ENCODE results near the gene CDH4. TPM values are rescaled to one million over a fixed set of nuclear protein-coding genes. Genes with fewer than 3 reads are reported as not detected.
A peak's percentile ranks its signal among the peaks of the same experiment; 100 is the strongest.

Gene CDH4
- total RNA-seq, 1 experiment from 2014 or later, result 0.12 TPM

DNA sequence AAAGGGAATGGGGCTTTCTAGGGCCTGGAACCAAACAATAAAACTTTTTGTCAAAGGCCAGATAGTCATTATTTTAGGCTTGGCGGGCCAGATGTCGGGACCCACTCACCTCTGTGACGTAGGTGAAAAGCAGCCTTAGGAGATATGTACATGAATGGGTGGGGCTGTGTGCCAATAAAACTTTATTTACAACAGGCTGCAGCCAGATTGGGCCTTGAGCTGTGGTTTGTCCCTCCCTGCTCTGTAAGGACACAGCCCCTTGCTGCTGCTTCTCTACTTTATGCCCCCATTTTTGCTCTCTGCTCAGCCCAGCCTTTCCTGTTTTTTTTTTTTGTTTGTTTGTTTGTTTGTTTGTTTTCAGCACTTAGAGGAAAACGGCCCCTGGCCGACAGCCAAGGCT, 32.7 kb downstream of the CDH4 start:
- no peak for DNase-seq (ENCODE audit: low read depth)

DNA sequence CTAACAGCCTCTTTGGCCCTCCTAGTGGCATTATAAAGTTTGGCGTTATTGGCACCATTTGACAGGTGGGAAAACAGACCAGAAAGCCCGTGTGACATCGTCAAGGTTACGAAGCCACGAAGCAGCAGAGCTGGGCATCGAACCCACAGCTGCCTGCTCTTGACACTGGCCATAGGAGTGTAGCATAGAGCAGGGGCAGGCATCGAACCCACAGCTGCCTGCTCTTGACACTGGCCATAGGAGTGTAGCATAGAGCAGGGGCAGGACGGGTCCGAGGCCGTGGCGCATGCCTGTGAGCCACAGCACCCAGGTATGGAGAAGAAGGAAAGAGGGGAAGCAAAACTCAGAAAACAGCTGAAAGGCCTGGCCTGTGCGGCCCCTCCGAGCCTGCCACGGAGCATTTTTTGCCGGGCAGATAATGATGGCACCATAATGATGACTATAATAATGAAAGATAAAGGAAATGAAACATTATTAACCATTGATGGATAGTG, 33.1 kb downstream of the CDH4 start:
- DNase-seq (ENCODE audit: low read depth), result no peak

DNA sequence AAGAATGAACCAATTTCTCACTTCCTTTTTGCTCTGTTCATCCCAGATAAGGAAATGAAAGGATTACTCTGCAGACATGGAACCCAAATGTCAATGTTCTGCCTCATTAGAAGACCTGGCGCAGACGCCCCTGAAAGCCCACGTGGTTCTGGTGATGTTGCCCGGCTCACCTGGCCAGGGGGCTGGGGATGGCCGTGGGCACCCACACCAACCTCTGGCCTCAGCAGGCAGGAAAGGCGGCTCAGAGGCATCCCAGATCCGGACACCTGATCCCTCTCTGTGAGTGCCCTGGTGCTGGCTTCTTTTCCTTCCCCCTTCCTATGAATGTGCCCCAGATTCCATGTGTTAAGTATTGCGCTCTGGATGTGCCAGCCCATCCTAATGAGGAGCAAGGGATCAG, 33.6 kb downstream of the CDH4 start:
- DNase-seq (ENCODE audit: low read depth), result no peak

DNA sequence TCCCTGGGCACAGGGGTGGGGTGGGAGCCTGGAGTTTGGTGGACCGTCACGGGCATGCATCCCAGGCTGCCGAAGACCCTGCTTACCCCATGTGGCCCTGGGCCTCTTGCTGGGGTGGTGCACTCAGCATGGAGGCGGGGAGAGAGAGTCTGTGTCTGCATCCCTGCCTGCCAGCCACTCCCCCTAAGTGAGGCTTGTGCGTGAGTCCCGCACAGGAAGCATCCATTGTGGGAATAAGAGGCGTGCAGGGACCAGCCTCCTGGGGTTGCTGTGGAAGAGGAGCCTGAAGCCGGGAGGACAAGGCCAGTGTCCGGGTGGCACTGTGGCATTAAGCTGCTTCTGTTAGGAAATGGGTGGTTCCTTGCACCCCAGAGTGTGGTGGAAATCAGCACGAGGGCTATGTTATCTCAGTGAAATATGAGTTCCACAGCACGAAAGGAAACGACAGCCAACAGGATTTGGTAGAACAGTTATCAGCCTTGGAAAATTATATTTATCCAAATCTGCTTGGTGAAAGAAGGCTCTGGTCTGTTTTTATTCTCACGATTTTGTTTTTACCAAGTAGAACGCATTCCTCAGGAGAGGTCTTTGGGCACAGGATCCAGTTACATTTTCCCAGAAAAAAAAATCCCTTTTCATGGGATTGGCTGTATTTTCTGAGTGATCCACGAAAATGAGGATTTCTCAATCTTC, 35.7 kb downstream of the CDH4 start:
- no peak for DNase-seq (ENCODE audit: low read depth)

DNA sequence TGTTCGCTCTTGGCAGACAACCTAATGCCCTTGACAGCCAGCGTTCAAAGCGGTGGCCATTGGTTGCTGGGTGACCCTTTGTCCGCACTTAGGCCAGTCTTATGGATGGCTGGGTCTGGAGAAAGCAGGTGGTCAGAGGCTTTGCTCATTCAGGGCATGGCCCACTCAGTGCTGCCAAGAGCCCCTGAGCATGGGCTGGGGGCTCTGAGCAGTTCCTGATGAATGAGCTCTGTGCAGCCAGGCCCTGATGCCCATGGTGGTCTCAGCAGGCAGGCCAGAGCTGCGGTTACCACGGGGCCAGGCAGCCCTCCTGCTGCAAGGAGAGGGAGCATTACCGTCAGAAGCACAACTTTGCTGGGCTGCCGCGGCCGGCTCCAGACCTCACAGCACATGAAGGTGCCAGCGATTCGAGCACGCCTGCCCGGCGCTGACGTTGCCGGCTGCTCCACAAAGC, 36.3 kb downstream of the CDH4 start:
- DNase-seq (ENCODE audit: low read depth), result no peak

DNA sequence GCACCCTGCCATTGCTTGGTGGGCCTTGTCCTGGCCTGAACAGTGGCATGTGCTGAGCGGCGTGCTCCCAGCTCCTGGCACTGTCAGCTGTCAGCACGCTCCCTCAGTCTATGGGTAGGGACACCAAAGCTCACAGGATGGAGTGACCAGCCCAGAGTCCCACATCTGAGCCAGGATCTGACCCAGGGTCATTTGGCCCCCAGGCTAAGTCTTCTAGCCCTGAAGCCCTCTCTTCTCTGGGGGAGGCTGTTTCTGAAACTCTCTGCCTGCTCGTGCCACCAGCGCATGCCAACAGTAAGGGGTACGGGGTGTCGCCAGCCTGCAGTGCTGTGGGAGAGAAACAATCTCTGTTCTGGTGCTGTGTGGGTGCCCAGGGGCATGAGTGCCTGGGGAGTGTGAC, 37.1 kb downstream of the CDH4 start:
- DNase-seq (ENCODE audit: low read depth), result no peak

DNA sequence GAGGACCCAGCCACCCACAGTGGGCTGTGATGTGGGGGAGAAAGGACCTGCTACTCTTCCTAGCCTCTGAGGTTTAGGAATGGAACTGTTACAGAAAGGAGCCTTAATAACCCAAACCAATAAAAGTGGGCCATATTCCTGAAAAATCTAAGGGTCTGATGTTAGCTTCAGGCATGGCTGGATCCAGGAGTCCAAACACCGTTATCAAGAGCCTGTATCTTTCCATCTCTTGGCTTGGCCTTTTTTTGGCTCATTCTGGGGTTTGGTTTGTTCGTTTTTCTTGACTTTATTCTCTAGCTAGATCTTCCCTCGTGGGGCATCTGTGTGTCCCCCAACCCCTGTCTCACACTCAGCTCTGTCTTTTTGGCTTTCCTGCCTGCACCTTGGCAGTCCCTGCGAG, 38.7 kb downstream of the CDH4 start:
- DNase-seq (ENCODE audit: low read depth), result no peak

DNA sequence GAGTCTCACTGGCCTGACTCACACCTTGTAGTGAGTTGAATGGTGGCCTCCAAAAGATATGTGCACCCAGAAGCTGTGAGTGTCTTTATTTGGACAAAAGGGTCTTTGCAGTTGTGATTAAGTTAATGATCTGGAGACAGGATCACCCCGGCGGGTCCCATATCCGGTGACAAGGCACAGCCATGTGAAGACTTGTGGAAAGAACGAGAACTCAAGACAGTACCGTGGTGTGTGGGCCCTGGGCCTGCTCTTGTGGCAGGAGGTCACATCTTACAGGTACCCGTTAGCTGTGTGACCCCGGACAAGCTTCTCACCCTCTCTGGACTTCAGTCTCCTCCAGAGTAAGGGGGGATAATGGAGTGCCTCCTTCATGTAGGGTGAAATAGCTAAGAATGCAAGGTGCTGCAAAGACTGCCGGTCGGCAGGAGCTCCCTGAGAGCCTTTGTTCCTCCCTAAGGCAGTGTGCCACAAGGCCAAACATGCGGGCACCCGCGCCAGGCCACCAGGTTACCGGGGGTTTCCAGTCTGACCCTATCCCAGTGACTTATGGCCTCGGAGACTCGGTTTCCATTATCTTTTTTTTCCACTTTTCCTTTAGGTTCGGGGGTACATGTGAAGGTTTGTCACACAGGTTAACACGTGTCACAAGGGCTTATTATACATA, 39.2 kb downstream of the CDH4 start:
- no peak for DNase-seq (ENCODE audit: low read depth)

DNA sequence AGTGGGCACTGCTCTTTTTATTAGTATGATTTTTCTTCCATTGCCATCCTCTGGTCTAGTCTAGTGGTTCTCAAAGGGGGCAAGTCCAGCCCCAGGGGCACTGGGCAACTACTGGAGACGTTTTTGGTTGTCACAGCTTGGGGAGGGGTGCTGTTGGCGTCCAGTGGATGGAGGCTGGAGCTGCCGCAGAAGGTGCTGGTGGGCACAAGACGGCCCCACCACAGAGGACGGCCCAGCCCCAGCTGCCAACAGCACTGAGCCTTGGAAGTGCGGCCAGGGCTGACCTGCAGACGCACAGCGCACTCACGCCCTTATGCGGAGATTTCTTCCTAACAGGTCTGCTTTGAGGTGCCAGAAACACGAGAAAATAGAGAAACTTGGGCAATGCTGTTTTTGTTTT, 40.3 kb downstream of the CDH4 start:
- DNase-seq (ENCODE audit: low read depth), result no peak

DNA sequence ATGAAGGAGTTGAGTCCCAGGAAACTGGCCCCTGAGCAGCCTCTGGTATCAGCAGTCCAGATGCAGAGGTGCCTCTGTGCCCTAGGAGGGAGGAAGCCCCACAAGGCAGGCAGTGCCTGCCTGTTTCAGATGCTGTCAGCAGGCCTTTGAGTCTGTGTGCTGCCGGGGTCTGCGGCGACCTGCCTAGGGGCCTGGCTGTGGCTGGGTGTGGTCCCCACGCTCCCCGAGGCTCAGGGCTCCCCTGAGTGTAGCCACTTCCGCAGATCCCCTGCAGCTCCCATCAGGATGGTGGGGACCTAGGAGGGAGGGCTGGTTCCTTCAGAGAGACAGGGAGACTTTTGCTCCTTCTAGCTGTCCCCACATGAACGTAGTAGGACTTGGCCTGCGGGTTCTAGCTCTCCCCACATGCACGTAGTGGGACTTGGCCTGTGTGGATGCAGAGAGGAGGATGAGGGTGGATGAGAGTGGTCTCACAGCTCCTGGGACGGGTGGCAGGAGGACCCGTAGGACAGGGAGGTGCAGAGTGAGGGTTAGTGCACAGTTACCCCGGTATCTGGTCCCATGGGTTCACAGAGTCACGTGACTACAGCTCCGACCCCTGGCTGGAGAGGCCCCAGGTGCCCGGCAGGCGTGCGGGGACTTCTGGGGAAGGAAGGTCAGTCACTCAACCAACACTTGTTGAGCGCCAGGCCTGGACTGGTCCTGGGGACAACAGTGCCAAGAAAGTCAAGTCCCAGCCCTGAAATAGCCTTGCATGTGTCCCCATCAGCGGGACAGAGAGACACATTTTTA, 41.0 kb downstream of the CDH4 start:
- no peak for DNase-seq (ENCODE audit: low read depth)

DNA sequence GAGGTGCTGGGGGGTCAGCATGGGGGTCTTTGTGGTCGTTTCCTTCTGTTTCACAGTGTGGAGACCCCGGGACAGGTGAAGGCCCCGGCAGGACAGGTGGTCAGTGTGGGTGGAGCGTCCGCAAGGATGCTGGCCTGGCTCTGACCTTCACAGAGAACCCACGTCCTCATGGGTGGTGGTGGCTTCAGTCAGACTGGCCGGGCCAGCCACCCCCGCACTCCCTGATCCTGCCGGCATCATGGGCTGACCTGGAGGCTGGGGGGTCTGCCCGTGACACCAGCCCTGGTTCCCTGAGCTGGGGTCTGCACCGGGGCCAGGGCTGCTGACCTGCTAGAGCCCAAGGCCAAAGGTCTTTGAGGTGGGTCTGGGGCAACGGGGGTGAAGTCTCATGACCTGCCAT, 41.9 kb downstream of the CDH4 start:
- DNase-seq (ENCODE audit: low read depth), result no peak

DNA sequence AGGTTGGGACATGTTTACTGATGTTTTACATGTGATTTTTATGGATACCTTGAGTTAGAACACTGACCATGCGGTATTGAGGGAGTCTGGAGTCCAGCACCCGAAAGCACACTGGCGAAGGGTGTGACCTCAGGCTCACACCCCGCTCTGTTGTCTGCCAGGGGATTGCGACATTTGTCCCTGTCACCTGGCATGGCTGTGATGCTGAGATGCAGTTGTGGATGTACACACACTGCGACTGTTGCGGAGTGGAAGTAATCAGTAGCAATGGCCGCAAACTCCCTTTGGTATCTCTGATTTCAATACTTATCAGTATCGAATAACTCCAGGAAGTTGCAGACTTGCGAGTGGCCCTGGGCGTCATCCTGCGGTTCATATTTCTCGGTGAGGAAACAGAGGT, 43.2 kb downstream of the CDH4 start:
- peak; percentile 21 for DNase-seq (ENCODE audit: low read depth)

DNA sequence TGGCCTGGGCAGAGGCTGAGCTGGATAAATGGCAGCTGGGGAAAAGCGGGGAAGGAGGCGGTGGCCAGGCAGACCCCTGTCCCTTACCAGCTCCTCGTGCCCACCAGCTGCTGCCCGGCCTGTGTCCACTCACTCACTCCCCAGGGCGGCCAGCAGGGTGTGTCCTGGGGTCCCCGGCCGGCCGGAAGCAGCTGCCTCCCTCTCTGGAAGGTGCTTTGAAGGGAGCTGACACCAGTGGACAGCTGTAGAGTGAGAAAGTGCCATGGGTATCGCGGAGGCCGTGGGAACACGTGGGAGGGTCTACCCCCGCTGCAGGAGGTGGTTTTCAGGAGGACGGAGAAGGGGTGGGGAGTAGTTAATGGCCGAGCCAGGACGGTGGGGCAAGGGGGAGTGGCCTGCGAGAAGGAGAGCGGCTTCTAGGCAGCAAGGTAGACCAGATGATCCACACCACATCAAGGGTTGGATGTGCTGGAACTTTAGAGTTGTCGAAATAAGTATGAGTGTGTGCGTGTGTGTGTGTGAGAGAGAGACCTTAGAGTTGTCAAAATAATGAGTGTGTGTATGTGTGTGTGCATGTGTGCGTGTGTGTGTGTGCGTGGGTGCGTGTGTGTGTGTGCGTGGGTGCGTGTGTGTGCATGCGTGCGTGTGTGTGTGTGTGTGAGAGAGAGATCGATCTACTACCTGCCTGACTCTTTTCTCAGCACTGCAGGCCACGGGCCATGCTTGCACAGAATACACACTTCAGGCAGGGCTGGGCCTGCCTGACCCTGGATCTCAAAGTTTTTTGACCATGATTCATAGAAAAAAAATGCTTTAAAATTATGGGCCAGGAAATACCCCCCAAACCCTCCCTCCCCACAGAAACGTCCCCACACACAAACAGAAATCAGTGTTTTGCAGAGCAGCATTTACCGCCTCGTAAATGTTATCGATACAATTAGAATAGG, 43.9 kb downstream of the CDH4 start:
- peak; percentile 40 for DNase-seq (ENCODE audit: low read depth)

DNA sequence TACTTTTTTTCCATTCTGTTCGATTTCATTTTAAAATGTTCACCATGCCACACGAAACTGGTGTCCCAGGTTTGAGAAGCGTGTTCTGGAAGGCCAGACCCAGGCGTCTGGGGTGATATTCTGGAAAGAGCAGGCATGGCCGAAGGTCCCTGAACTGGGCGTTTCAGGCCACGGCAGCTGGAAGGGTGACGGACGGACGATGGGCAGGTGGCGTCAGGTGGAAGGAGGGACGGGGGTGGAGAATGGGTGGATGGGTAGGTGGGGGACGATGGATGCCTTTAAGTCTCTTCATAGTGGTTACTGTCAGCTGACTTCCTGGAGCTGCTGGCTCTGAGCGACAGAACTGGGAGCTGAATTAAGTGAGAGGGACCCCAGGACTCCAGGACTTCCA, 44.6 kb downstream of the CDH4 start:
- DNase-seq (ENCODE audit: low read depth), result no peak

DNA sequence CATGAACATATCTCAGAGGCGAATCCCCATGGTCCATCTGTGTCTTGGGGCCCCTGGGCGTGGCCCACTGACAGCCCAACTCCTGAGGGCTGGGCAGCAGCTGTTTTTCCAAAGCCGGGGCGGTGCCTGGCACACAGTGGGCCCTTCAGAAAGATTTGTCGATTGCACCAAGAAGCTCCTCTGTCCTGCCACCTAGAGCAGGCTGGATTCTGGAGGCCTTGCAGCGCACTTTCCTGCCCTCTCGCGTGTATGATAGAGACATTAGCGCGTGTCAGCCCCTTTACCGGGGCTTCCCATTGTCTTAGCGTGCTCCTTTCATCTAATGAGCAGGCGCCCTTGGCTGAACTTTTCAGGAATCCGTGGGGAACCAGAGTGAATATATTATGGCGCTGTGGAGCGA, 45.4 kb downstream of the CDH4 start:
- peak; percentile 6 for DNase-seq (ENCODE audit: low read depth)

DNA sequence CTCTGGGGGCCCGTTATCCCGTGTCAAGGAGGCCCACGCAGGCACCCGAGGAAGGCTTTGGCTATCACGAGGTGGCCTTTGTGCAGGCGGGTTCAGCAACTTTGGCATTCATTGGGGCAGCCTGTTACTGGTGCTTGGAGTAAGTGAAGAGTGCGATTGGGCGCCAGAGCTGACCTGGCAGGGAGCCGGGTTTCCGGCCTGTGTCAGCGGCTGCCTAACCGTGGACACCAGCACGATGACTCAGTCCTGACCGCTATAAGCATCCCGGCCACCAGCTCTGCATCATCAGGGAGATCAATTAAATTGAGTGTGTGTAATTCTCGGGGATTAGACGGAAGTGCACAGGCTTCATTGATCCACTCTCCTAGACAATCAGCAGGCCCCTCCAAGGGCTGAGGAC, 45.9 kb downstream of the CDH4 start:
- peak; percentile 95 for DNase-seq (ENCODE audit: low read depth)

DNA sequence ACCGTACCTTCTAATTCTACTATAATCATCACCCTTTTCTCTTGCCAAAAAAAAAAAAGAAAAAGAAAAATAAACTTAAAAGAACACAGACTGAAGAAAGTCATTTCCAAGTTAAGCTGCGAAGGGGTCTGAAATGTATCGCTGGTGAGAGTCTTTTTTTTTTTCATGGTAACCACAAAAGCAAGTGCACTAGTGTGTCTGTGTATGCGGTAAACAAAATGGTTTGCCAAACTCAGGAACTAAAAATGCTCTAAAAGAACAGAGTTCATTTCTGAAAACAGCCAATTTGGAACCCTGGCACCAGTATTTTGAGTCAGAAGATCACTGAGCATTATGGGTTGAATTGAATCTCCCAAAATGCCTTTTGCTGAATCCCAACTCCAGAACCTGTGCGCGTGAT, 46.6 kb downstream of the CDH4 start:
- no peak for DNase-seq (ENCODE audit: low read depth)

DNA sequence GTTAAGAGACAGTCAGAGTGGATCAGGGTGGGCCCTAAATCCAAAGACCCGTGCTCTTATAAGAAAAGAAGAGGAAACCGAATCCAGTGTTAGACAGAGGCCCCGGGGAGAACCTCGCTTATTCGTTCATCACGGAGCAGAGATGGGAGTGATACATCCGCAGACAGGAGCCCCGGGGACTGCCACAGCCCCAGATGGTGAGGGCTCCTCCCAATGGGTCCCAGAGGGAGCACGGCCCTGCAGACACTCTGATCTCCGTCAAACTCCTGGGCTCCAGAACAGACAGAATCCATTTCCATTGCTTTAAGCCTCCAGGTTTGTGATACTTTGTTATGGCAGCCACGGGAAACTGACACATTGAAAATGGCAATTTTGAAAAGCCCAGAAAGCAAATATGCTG, 47.0 kb downstream of the CDH4 start:
- no peak for DNase-seq (ENCODE audit: low read depth)

DNA sequence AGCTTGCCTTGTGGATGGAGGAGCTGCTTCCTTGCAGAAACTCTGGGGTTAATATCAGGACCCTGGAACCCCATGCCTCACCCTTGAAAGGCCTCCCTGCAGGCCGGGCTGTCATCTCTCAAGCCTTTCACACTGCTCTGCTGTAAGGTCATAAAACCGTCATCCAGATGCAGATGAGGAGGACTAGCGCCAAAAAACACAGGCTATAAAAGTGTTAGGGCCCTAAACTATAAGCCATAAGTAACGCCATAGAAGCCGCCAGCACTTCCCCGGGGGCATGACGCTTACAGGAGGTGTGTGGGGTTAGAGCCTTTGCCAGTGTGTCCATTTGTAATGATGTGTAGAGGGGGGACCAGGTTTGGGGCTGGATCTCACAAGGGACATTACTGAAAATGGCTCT, 47.6 kb downstream of the CDH4 start:
- no peak for DNase-seq (ENCODE audit: low read depth)

DNA sequence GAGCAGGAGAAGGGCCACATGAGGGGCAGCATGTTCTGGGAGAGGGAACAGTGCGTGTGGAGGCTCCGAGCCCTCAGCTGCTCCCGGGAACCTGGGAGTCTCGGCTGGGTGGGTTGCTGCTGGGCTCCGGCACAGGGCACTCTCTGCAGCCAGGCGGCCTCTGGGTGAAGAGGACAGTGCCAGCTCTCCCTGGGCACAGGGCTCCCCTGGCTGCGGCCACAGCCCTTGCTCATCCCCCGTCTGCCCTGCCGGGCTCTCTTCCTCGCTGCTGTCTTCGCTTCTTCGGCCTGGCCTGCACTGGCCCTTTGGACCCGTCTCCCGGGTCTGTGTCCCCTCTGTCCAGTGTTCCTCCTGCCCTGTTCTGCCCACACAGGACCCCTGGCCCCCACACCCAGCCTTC, 48.2 kb downstream of the CDH4 start:
- DNase-seq (ENCODE audit: low read depth), result no peak

DNA sequence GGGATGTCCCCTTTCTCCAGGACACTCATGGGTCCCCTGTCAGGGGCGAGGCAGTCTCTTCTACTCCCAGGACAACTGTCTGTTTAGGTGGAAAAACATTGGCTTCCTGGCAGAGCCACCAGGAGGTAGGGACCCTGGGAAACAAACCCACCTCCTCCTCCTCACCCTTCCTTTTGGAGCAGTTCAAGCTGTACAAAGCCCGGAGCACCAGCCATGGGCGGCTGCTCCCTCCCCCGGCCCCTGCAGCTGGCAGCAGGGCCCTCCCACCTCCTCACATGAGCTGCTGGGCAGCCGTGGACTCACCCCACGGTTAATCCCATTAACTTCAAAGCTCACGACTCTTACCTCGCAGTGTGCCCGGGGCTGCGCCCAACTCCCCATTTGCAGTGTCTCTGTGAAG, 48.6 kb downstream of the CDH4 start:
- DNase-seq (ENCODE audit: low read depth), result no peak

Data from RPMI7951 (cell line).